Measurements from ENCODE around the gene IRS2.

Gene IRS2

GRCh38 chr13:109740721-109741120, 45.7 kb downstream of the IRS2 start:
- no peak for TF ChIP-seq CTCF (IDR thresholded peaks at IDR 0.05)

- TF ChIP-seq CTCF (IDR thresholded peaks at IDR 0.05) = no peak
Measured at GRCh38 chr13:109740121-109740520, 46.3 kb downstream of the IRS2 start.

- no peak for TF ChIP-seq CTCF (IDR thresholded peaks at IDR 0.05)
Measured at GRCh38 chr13:109738298-109738746, 48.1 kb downstream of the IRS2 start.

GRCh38 chr13:109737606-109738005, 48.8 kb downstream of the IRS2 start:
- no peak for TF ChIP-seq CTCF (IDR thresholded peaks at IDR 0.05)

- no peak for TF ChIP-seq CTCF (IDR thresholded peaks at IDR 0.05)
Measured at GRCh38 chr13:109737046-109737573, 49.3 kb downstream of the IRS2 start.

GRCh38 chr13:109735436-109735966, 50.9 kb downstream of the IRS2 start:
- no peak for TF ChIP-seq CTCF (IDR thresholded peaks at IDR 0.05)

- no peak for TF ChIP-seq CTCF (IDR thresholded peaks at IDR 0.05)
Measured at GRCh38 chr13:109734002-109734785, 52.2 kb downstream of the IRS2 start.
